Measurements from ENCODE around the gene SCUBE1. TPM values are rescaled to one million over a fixed set of nuclear protein-coding genes. Genes with fewer than 3 reads are reported as not detected.

The SCUBE1 gene
- total and polyA plus RNA-seq, 3 donors from 2014 or later: 11.0 to 28.9 (median 23.5) TPM

- Histone ChIP-seq H3K36me3 (ENCODE audit: low read depth, missing control alignments) (no peaks in the 10 kb centered on the region), H3K27me3 (no peaks in the 10 kb centered on the region), H3K27ac (no peak overlapping the region), H3K4me3 (no peak overlapping the region), H3K9me3 (no peaks in the 10 kb centered on the region), H3K4me1 (peaks cover 8% of the 10 kb centered on the region)
- intact Hi-C loops (cut with DNase I; ENCODE audit: low total_unique reads): no loop called here
- DNase-seq: peak; percentile 55
- TF ChIP-seq POLR2A (IDR thresholded peaks at IDR 0.05) (no peak), CTCF (IDR thresholded peaks at IDR 0.05) (no peak)
- 87 to 89% methylated on average over 20 to 26 of the region's 26 CpGs for WGBS, 2 donors
Measured at GRCh38 chr22:43207849-43208702, 135.1 kb downstream of the SCUBE1 start.

DNA sequence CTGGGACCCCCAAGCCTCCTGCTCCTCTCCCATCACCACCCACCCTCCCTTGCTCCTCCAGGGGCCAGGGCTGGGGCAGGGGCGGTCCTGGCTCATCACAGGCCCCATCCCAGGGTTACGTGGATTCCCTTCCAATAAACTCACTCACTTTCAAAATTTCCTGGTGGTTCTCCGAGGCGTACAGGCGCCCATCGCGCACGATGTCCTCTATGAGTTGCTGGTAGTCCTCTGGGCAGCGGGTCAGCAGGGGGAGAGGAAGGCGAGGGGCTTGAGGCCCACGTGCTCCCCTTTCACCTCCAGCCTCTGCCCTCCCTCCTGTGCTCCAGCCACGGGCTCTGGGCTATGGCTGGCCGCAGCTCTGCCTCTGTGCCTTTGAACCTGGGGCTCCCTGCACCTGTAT is 135.8 kb downstream of the SCUBE1 start:
- H3K27me3 ChIP-seq: no peaks in the 10 kb centered on the region
- no peak for DNase-seq
- TF ChIP-seq POLR2A (IDR thresholded peaks at IDR 0.05): no peak
- H3K4me1 ChIP-seq: peaks cover 12% of the 10 kb centered on the region
- H3K9me3 ChIP-seq: no peaks in the 10 kb centered on the region
- H3K36me3 ChIP-seq (ENCODE audit: low read depth, missing control alignments): no peaks in the 10 kb centered on the region
- intact Hi-C loops (cut with DNase I; ENCODE audit: low total_unique reads): no loop called here
- no peak overlapping the region for H3K4me3 ChIP-seq
- 94 to 97% methylated on average over 7 to 13 of the region's 13 CpGs for WGBS, 2 donors
- H3K27ac ChIP-seq: no peak overlapping the region

GRCh38 chr22:43206509-43207161 is 136.5 kb downstream of the SCUBE1 start:
- DNase-seq: no peak
- 64 to 78% methylated on average over 11 to 23 of the region's 23 CpGs for whole genome bisulfite sequencing, 2 donors

GRCh38 chr22:43205748-43206508 is 137.2 kb downstream of the SCUBE1 start:
- H3K36me3 ChIP-seq (ENCODE audit: low read depth, missing control alignments): no peaks in the 10 kb centered on the region
- DNase-seq: no peak
- TF ChIP-seq CTCF (IDR thresholded peaks at IDR 0.05) (no peak), POLR2A (IDR thresholded peaks at IDR 0.05) (no peak)
- no peak overlapping the region for H3K4me3 ChIP-seq
- intact Hi-C loops (cut with DNase I; ENCODE audit: low total_unique reads): no loop called here
- H3K9me3 ChIP-seq: no peaks in the 10 kb centered on the region
- no peak overlapping the region for H3K27ac ChIP-seq
- 75 to 82% methylated on average over 5 of the region's 5 CpGs for WGBS, 2 donors
- H3K4me1 ChIP-seq: peaks cover 13% of the 10 kb centered on the region
- no peaks in the 10 kb centered on the region for H3K27me3 ChIP-seq

More at GRCh38 chr22:43206509-43207161, 136.5 kb downstream of the SCUBE1 start:
- H3K9me3 ChIP-seq: no peaks in the 10 kb centered on the region
- TF ChIP-seq CTCF (IDR thresholded peaks at IDR 0.05) (no peak), POLR2A (IDR thresholded peaks at IDR 0.05) (no peak)
- peaks cover 13% of the 10 kb centered on the region for H3K4me1 ChIP-seq
- intact Hi-C loops (cut with DNase I; ENCODE audit: low total_unique reads): no loop called here
- H3K4me3 ChIP-seq: no peak overlapping the region
- no peak overlapping the region for H3K27ac ChIP-seq
- H3K36me3 ChIP-seq (ENCODE audit: low read depth, missing control alignments): no peaks in the 10 kb centered on the region
- H3K27me3 ChIP-seq: no peaks in the 10 kb centered on the region

DNA sequence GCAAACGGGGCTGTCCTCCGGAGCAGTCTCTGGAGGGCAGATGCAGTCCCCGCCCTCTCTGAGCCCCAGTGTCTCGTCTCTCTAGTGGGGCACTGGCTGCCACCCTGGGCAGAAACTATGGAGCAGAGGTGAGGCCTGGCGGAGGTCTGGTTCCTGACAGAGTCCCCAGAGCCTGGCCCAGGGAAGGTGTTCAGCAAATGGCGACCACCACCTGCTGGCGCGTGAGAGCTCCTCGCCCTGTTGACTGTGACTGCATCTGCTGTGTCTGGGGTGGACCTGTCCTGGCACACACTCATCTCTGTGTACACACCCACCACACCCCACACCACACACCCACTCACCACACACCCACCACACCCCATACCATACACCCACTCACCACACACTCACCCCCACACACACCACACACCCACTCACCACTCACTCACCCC is 137.9 kb downstream of the SCUBE1 start:
- Histone ChIP-seq H3K27ac (no peak overlapping the region), H3K4me3 (no peak overlapping the region), H3K4me1 (peaks cover 13% of the 10 kb centered on the region), H3K36me3 (ENCODE audit: low read depth, missing control alignments) (no peaks in the 10 kb centered on the region), H3K27me3 (no peaks in the 10 kb centered on the region), H3K9me3 (no peaks in the 10 kb centered on the region)
- no peak for TF ChIP-seq POLR2A (IDR thresholded peaks at IDR 0.05)
- TF ChIP-seq CTCF (IDR thresholded peaks at IDR 0.05): no peak
- intact Hi-C loops (cut with DNase I; ENCODE audit: low total_unique reads): no loop called here
- DNase-seq: no peak
- WGBS, 2 donors: 92 to 94% methylated on average over 7 of the region's 9 CpGs
